NCI-H510A (cell line): Measurements from ENCODE around the gene C1QTNF3.

Experiments
- DNase-seq: peaks from one replicate; lab custom pipeline; 2025; lab: John Stamatoyannopoulos, UW

C1QTNF3 gene

DNA sequence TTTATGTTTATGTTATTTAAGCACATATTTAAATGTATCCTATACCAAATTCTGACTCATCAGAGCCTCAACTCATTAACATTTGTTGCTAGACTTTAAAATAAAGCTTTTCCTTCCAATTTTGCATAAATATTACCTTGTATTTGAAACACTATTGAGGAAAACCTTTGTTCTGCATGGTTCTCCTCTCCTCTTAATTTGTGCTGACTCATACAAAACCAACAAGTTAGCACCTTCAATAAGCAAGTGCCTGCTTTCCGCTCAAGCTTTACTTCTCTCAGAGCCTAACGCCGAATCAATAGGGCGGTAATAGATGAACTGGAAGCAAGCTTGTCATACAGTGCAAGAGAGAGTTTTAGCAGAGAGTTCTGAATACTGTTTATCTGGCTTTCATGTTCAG lies 43.0 kb downstream of the C1QTNF3 start:
- DNase-seq: no peak

DNA sequence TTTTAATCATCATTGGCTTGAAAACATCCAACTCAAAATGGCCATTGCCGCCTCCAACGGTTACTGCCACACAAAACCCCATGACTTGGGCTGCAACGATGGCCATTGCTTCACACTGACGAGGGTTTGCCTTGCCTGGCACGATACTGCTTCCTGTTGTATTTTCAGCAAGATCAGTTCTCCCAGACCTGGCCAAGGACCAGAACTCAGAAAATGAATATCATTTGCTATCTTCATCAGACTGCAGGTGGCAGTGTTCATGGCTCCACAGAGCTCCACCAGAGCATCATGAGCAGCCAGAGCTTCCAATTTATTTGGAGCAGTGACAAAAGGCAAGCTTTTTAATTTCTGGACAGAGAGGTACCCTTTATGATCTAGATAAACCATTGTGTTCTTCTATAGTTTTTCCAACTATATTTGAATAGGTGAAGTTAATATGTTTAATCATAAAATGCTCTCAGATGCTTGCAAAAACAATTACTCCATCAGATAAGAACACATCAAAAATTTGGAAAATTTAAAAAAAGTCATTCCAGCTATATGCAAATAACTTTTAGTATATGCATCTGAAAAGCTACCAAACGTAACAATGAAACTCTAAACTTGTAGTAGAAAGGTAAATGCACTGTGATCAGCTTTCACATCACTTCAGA lies 45.6 kb downstream of the C1QTNF3 start:
- peak; percentile 36 for DNase-seq

DNA sequence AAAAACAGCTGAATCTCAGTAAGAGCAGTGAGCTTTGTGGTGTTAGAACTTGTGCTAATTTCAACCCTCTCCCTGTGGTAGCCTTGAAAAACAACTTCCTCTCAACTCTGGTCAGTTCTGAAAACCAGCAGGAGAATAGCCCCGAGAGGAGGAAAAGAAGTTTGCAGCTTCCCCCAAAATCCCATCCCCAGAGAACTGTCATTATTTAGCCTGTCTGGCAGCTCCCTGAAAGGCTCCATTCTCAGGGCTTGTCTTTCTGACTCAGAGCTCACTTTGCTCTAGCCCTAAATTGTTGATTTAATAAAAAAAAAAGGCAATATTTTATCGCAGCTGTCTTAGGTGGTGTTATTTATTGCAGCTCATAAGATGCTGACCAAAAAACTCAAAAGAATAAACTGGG lies 47.1 kb downstream of the C1QTNF3 start:
- DNase-seq: no peak

DNA sequence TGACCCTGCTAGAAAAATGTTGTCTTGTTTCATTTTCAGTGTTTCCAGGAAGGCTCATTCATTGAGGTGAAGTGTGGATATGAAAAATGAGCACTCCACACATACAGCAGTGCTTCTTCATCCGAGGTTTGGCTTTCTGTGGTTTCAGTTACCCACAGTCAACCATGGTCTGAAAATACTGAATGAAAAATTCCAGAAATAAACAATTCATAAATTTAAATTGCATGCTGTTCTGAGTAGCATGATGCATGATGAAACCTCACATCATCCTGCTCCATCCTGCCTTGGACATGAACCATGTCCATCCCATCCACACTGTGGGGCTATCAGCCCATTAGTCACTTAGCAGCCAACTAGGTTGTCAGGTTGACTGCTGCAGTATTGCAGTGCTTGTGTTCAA lies 48.2 kb downstream of the C1QTNF3 start:
- DNase-seq: no peak

DNA sequence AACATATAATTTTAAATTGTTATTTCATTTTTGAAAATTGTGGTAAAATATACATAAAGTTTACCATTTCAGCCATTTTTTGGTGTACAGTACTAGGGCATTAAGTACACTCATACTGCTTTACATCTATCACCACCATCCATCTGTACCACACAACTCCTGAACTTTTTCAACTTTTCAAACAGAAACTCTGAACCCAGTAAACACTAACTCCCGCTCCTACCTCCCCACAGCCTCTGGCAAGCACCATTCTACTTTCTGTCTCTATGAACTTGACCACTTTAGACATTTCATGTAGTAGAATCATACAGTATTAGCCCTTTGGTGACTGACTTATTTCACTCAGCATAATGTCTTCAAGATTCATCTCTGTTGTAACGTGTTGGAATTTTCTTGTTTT lies 50.1 kb downstream of the C1QTNF3 start:
- no peak for DNase-seq

DNA sequence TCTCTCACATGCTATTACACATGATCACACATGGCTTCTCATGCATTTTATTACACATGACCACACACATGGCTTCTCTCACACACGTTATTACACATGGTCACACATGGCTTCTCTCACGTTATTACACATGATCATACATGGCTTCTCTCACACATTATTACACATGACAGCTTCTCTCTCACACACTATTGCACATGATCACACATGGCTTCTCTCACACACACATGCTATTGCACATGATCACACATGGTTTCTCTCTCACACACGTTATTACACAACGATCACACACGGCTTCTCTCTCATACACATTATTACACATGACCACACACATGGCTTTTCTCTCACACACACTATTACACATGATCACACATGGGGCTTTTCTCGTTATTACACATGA lies 57.6 kb downstream of the C1QTNF3 start:
- no peak for DNase-seq

DNA sequence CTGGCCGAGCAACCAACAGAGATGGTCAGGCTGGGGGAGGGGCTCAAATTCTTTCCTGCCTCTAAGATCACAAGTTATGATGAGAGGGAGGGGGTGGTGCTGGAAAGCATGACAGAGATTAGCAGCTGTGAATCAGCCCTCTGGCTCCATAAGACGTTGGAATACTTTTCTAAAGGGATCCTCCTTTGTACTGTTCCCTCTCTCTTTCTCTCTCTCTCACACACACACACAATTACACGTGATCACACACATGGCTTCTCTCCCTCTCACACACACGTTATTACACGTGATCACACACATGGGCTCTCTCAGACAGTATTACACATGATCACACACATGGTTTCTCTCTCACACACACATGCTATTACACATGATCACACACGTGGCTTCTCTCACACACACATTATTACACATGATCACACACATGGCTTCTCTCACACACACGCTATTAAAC lies 58.3 kb downstream of the C1QTNF3 start, which contains the start of gene SLC45A2:
Gene SLC45A2, minus strand, starts transcription at position 23 of the 454 bp plus-strand sequence. CDS start 110 bp downstream, outside the sequence.
- no peak for DNase-seq

DNA sequence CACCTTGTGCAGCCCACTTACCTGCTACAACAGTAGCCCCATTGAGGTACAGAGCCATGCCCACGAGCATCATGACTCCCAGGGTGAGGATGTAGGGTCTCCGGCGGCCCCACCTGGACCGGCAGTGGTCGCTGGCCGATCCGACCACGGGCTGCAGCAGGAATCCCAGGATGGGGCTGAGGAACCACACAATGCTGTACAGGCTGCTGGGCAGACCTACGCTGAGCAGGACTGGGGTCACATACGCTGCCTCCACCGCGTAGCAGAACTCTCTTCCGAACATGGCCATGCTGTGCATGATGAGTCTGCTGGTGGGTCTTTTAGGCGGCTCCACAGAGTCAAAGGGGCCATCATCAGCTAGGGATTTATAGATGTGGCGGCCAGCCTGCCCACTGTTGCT lies 58.8 kb downstream of the C1QTNF3 start:
- no peak for DNase-seq

DNA sequence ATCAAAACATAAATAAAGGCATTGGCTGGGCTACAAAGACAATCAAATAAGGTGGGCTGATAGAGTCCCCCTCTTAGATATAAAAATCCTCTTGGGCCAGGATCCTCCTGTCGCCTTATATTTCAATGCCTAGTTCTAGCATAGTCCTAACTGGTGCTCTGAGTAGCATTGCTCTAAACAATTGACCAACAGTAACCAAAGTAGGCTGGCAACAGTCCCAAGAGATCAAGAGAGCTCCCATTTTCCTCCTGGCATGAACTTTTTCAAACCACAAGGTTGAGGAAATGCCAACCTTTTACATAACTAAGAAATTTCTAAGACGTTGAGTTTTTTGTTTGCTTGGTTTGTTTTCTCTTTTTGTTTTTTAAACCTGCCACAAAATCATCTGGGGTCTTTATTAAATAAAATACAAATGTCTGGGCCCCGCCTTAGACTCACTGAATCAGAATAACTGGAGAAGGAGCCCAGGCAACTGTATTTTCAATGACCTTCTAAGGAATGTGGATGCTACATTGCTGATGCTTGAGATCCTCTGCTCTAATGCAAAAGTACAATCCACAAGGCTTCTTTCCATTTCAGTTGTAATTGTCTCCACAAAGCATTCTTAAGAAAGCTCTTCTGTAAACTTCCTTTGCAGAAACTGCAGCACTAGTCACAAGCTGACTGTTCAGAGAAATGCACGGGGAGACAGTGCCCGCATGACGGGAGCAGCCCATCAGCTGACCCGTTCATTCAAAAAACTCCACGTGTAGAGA lies 61.4 kb downstream of the C1QTNF3 start:
- DNase-seq: no peak

DNA sequence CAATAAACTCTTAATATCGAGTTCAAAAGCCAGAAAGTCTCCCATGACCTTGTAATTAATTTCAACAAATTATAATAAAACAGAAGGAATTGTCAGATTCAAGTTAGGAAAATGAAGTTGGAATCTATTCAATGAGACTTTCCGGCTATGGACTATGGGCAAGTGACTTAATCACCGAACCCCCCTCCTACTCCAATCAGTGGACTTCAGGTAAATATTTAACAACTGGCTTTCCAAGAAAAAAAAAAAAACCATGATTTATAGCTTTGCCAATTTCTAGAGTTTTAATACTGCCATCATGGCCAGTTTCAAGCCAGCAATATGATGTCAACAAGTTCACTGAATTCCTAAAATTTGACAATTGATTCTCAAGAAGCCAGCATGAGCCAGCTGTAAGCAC lies 63.0 kb downstream of the C1QTNF3 start:
- no peak for DNase-seq

DNA sequence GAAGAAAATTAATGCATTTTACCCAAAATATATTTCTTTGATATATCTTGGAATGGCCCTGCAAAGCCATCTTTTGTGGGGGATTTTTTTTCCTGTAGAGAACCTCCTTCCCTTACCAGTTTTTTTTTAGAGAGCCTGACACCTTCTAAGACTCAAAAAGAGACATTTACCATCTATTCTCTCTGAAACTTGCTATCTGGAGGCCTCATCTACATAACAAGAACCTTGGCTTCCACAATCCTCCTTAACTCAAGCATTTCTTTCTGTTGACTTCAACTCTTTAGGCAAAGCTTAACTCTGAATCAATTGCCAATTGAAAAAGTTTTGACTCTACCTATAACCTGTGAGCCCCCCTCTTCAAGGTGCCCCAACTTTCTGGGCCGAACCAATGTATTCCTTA lies 64.7 kb downstream of the C1QTNF3 start:
- no peak for DNase-seq

DNA sequence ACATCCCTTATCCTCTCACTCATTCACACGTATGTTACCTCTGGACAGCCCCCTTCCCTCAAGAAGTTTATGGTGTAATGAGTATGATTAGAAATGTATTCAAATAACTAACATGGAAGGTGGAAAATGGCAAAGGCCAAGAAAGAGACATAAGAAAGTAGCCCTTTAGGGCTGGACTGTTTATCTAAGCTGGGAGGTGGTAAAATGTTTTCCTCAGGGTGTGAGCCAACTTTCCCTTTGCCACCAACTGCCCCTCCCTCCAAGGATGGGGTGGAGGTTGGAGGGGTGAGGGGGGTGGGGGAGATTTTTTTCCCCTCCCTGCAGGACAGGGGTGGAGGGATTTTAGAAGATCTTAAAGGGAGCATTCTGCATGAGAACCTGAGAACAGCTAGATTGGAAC lies 66.7 kb downstream of the C1QTNF3 start:
- no peak for DNase-seq

DNA sequence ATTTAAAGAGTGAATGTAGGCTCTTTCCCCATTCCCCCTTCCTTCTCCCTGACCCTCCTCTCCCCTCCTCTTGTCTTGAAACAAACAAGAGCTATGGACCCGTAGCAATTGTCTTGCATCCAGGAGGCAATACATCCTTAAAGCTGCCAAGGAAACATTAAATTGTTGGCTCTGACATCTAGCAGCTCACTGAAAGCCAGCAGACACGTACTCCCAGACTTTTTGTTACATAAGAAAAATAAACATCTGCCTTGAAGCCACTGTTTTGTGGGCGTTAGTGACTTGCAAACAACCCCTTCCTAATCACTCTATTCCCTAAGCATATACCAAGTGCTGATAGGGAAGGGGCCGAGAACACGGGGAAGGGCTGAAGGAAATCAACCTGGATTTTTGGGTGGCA lies 67.2 kb downstream of the C1QTNF3 start:
- no peak for DNase-seq

DNA sequence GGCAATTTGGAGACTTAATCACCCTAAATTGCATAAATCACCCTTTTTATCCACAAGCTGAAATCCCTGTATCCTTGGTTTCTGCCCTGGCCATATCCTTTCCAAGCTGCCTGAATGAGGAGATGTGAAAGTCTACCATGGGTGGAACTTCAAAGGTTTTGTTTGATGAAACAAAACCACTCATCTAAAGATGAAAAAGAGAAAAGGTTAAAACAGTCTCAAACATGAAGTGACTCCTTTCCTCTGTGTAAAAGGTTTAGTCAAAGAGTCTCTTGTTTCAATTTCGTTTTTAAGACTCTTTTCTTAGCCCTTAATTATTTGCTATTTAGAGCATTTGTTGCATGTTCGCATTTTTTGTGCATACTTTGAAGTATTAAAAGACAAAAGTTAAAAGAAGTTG lies 69.7 kb downstream of the C1QTNF3 start:
- no peak for DNase-seq

DNA sequence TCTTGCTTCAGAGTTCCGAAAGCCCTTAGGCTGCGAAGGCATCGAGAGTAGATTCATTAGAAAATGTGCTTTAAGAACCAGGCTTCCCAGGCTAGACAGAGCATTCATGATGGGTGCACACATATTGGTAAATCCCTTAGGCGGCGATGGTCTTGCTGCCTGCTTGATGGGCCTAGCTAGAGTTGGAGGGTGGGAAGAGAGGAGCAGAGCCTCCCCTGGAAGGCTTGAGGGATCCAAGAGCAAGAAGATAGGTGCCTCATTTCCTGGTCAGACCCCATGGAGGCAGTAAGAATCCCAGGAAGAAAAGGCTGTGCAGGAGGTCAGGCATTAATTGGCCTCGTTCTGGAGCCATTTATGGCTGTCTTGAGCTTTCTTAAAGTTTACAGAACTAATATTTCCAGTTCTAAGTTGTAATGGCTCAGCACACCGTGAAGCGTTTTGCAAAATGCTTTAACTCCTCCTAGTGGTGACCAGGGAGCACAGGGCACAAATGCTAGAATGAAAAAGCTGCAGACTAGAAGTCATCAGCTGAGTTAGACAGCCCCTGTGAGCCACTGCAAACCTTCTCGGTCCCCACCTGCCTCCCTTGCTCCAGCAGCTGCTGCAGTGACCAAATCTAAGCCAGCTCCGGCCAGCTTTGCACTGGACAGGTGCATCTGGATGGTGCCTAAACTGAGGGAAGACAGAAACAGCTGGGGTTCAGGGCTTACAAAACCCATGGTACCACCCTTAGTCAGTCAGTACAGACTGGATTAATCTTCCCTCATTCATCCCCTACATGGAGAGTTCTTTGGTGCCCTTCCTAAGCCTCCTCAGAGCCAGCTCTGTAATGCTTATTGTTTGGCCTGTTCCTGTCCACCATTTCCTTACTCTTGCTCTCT lies 73.2 kb downstream of the C1QTNF3 start:
- no peak for DNase-seq

DNA sequence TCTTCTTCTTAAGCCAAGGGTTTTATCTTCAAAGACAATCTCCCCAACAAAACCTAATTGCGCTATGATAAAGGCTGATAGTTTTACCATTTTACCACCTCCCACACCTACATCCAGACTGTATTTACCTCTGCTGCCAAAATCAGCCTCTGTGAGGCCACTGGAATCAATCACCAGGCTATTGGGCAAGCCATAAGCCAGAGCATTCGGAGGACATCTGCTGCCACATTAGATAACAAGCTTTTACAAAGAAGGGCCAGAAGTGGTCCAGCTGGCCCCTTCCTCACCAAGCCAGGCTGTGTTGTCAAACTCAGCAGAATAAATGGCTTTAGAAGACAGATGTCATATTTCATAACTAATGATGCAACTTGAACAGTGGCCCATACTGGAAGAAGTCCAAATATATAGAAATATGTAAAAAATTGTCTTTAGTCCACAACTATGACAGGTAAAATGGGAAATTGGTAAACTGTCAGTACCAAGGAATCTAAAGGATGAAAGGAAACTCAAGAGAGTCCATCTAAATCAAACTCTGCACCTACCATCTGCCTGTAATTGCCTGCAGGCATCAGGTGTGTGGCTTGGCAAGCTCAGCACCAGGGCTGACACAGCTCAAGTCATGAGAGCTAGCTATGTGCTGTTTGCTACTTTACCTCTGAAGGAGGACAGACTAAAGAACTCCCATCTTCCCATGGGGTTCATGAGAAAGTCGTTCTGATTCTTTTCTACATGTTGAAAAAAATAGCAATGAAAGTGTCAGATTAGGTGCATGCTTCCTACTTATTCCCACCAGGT lies 74.6 kb downstream of the C1QTNF3 start:
- DNase-seq: no peak
